GM10248 (cell line): ENCODE measurements around the gene FGF23.

ENCODE experiments used
- CTCF ChIA-PET: fragments of 300-600 bp; sonication (Branson Sonifier 250); formaldehyde crosslinking; extraction: SDS; loops from one replicate; lab custom pipeline; 2021; ENCODE audit warnings: antibody characterized with exemption; lab: Yijun Ruan, JAX
- POLR2A ChIA-PET: fragments of 350-650 bp; sonication (Branson Sonifier 250); formaldehyde crosslinking; extraction: SDS; loops from one replicate; lab custom pipeline; 2020; ENCODE audit warnings: antibody characterized with exemption; lab: Yijun Ruan, JAX
- DNase-seq: peaks from one replicate; pipeline ENCODE4 v3.0.0; 2012; ENCODE audit errors: extremely low spot score
- TF ChIP-seq, protein P1 (sequence below): IDR thresholded peaks from 2 replicates; pipeline ENCODE4 v1.5.1; 2012; ENCODE audit warnings: mild to moderate bottlenecking, low read depth; ENCODE audit errors: extremely low read depth, missing control alignments, control extremely low read depth

The FGF23 gene

DNA sequence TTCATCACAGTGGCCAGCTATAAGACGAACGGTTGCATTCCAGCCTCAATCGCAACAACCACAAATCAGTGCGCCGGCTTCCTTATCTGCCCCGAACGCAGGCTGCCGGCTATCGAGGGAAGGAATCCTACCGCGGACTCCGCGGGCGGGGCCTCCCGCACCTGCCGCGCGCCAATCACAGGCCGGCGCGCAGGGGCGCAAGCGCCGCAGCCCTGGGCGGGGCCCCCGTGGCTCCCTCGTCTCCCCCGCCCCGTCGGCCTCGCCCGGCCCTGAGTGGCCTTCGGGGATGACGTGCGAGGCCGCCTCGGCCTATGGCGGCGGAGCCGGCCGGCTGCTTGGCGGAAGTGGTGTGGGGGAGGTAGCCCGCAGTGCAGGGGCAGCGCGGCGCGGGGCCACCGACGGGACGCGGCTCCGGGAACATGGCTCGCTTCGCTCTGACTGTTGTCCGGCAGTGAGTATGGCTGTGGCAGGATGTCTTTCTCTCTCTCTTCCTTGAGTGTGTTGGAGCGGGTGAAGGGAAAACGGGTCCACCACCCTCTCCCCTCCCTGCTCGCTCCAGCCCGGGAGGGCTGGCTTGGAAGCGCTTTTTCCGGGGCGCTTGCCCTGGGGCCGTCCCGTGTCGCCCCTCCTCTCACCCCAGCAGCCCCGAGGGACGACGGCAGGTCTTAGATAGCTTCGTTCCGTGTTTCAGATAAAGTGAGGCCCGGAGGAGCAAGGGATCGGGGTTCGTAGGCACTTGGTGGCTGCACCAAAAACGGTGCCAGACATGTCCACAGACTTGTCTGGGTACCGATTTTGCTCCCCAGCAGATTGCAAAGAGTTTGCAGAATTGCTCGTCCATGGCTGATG is 58.4 kb downstream of the FGF23 start, which contains the start of gene TIGAR:
TSS of gene TIGAR (plus strand) at position 361 of the 849 bp plus-strand sequence. CDS start at position 420, 59 bp downstream.
- CTCF ChIA-PET, result no interaction called here
- TF ChIP-seq, protein P1, sequence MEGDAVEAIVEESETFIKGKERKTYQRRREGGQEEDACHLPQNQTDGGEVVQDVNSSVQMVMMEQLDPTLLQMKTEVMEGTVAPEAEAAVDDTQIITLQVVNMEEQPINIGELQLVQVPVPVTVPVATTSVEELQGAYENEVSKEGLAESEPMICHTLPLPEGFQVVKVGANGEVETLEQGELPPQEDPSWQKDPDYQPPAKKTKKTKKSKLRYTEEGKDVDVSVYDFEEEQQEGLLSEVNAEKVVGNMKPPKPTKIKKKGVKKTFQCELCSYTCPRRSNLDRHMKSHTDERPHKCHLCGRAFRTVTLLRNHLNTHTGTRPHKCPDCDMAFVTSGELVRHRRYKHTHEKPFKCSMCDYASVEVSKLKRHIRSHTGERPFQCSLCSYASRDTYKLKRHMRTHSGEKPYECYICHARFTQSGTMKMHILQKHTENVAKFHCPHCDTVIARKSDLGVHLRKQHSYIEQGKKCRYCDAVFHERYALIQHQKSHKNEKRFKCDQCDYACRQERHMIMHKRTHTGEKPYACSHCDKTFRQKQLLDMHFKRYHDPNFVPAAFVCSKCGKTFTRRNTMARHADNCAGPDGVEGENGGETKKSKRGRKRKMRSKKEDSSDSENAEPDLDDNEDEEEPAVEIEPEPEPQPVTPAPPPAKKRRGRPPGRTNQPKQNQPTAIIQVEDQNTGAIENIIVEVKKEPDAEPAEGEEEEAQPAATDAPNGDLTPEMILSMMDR, result no peak
- DNase-seq, result peak; percentile 99
- POLR2A ChIA-PET, result no interaction called here

DNA sequence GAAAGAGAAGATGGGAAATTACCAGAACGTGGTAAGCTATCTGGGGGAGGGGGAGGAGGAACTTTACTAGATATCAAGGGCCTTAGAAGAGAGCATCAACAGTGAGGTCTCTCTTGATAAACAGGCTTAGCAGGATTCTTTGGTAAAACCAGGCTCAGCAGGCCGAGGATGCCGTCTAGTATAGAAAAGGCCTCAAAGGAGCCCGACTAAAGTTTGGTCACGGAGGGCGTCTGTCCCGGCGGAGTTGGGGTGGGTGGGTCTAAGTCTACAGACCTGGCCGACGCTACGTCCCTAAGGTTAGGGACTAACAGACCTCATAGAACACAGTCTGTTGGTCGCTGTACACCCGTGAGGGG is 59.0 kb downstream of the FGF23 start:
- ChIA-PET POLR2A (no interaction called here), CTCF (no interaction called here)
- DNase-seq, result no peak
- TF ChIP-seq, protein P1, result no peak
